Measurements from ENCODE around the gene PANK1.
"Not testable (repeated sequence)": the region's sequence is repeated elsewhere in the genome, so short reads cannot be mapped to it uniquely, and the experiment has no call there.

PANK1 gene

DNA sequence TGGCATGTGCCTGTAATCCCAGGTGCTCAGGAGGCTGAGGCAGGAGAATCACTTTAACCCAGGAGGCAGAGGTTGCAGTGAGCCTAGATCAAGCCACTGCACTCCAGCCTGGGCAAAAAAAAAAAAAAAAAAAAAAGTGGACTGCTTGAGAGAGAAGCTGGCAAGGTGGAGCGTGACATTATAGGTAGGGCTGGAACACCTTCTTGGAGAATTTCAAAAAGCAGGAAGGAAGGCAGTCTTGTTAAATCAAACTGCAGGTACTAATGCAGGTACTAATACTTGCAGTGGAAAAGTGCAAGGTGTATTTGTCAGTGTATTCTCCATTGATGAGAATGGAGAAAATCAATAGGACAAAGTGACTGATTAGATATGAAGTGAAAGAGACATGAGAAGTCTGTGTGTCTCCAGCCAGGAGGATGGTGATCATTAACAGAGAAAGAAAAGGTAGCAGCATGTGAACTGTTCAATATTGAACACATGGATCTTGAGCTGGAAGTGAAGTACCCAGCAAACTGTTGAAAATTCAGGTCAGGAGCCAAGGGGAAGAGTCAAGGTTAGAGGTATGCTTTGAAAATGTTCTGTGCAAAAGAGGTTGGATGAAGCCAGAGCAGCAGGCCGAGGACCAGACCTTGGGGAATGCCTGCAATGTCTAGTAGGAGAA is 97.1 kb downstream of the PANK1 start:
- Histone ChIP-seq H3K27me3 (ENCODE audit: control insufficient read depth, insufficient read depth, low read length) (no peaks in the 10 kb centered on the region), H3K9me3 (replicated peaks; ENCODE audit: low read length) (no peaks in the 10 kb centered on the region)

DNA sequence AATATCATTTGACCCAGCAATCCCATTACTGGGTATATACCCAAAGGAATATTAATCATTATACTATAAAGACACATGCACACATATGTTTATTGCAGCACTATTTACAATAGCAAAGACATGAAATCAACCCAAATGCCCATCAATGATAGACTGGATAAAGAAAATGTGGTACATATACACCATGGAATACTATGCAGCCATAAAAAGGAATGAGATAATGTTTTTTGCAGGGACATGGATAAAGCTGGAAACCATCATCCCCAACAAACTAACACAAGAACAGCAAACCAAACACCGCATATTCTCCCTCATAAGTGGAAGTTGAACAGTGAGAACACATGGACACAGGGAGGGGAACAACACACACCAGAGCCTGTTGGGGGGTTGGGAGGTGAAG is 98.4 kb downstream of the PANK1 start:
- not testable (repeated sequence) for H3K4me2 ChIP-seq (ENCODE audit: low read length); H3K9me3 ChIP-seq (replicated peaks; ENCODE audit: low read length); H3K4me1 ChIP-seq (ENCODE audit: control insufficient read depth, insufficient read depth, low read length); H3K9ac ChIP-seq (ENCODE audit: low read depth, low read length); H3K4me3 ChIP-seq (ENCODE audit: low read length); H3K27me3 ChIP-seq (ENCODE audit: control insufficient read depth, insufficient read depth, low read length); H3K36me3 ChIP-seq (ENCODE audit: insufficient read depth, low read length)

More for the DNA sequence above, 97.1 kb downstream of the PANK1 start:
- peaks cover 8% of the 10 kb centered on the region for H3K4me1 ChIP-seq (ENCODE audit: control insufficient read depth, insufficient read depth, low read length)
- H3K36me3 ChIP-seq (ENCODE audit: insufficient read depth, low read length), result no peaks in the 10 kb centered on the region
- no peak overlapping the region for H3K4me3 ChIP-seq (ENCODE audit: low read length)
- no peak overlapping the region for H3K4me2 ChIP-seq (ENCODE audit: low read length)
- H3K9ac ChIP-seq (ENCODE audit: low read depth, low read length), result no peak overlapping the region

- Histone ChIP-seq H3K4me2 (ENCODE audit: low read length) (no peak overlapping the region), H3K27me3 (ENCODE audit: control insufficient read depth, insufficient read depth, low read length) (no peaks in the 10 kb centered on the region), H3K36me3 (ENCODE audit: insufficient read depth, low read length) (no peaks in the 10 kb centered on the region), H3K4me1 (ENCODE audit: control insufficient read depth, insufficient read depth, low read length) (peaks cover 5% of the 10 kb centered on the region), H3K4me3 (ENCODE audit: low read length) (no peak overlapping the region), H3K9ac (ENCODE audit: low read depth, low read length) (no peak overlapping the region), H3K9me3 (replicated peaks; ENCODE audit: low read length) (no peaks in the 10 kb centered on the region)
Measured at GRCh38 chr10:89543841-89544240, 101.2 kb downstream of the PANK1 start.

- Histone ChIP-seq H3K9me3 (replicated peaks; ENCODE audit: low read length) (no peaks in the 10 kb centered on the region), H3K36me3 (ENCODE audit: insufficient read depth, low read length) (no peaks in the 10 kb centered on the region), H3K27me3 (ENCODE audit: control insufficient read depth, insufficient read depth, low read length) (no peaks in the 10 kb centered on the region)
Measured at GRCh38 chr10:89540420-89540949, 104.6 kb downstream of the PANK1 start.

GRCh38 chr10:89537364-89537763 is 107.7 kb downstream of the PANK1 start:
- Histone ChIP-seq H3K4me3 (ENCODE audit: low read length) (no peak overlapping the region), H3K36me3 (ENCODE audit: insufficient read depth, low read length) (no peaks in the 10 kb centered on the region), H3K4me1 (ENCODE audit: control insufficient read depth, insufficient read depth, low read length) (peaks cover 12% of the 10 kb centered on the region), H3K9ac (ENCODE audit: low read depth, low read length) (no peak overlapping the region), H3K27me3 (ENCODE audit: control insufficient read depth, insufficient read depth, low read length) (no peaks in the 10 kb centered on the region), H3K9me3 (replicated peaks; ENCODE audit: low read length) (no peaks in the 10 kb centered on the region), H3K4me2 (ENCODE audit: low read length) (no peak overlapping the region)

More at GRCh38 chr10:89540420-89540949, 104.6 kb downstream of the PANK1 start:
- Histone ChIP-seq H3K4me3 (ENCODE audit: low read length) (no peak overlapping the region), H3K4me1 (ENCODE audit: control insufficient read depth, insufficient read depth, low read length) (peaks cover 5% of the 10 kb centered on the region), H3K4me2 (ENCODE audit: low read length) (no peak overlapping the region), H3K9ac (ENCODE audit: low read depth, low read length) (no peak overlapping the region)

DNA sequence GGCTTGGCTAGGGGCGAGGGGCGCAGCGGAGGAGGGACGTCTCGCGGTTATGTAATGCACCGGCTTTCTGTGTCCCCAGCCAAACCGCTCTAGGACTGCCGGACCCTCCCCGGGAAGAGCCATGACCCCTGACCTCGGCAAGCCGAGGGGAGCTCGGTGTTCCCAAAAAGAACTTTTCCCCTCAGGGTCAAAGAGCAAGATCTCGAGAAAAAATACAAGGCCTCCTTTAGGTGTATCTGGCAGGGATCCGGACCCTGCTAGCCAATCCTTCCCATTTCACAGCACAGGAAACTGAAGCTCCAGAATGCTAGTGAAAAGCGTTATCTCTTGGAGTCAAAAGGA is 109.1 kb downstream of the PANK1 start:
- no peaks in the 10 kb centered on the region for H3K9me3 ChIP-seq (replicated peaks; ENCODE audit: low read length)
- H3K4me3 ChIP-seq (ENCODE audit: low read length), result peak overlapping the region; percentile 78
- H3K9ac ChIP-seq (ENCODE audit: low read depth, low read length), result peak overlapping the region; percentile 77
- peak overlapping the region; percentile 98 for H3K4me2 ChIP-seq (ENCODE audit: low read length)
- no peaks in the 10 kb centered on the region for H3K36me3 ChIP-seq (ENCODE audit: insufficient read depth, low read length)
- peaks cover 12% of the 10 kb centered on the region for H3K4me1 ChIP-seq (ENCODE audit: control insufficient read depth, insufficient read depth, low read length)
- no peaks in the 10 kb centered on the region for H3K27me3 ChIP-seq (ENCODE audit: control insufficient read depth, insufficient read depth, low read length)

- peak within 1 kb of the TSS; percentile 78 for H3K4me3 ChIP-seq (ENCODE audit: low read length)
- H3K4me1 ChIP-seq (ENCODE audit: control insufficient read depth, insufficient read depth, low read length), result peaks cover 9% of the 10 kb centered on the region
- peak within 1 kb of the TSS; percentile 77 for H3K9ac ChIP-seq (ENCODE audit: low read depth, low read length)
- no peaks in the 10 kb centered on the region for H3K36me3 ChIP-seq (ENCODE audit: insufficient read depth, low read length)
- peak within 1 kb of the TSS; percentile 98 for H3K4me2 ChIP-seq (ENCODE audit: low read length)
- H3K27me3 ChIP-seq (ENCODE audit: control insufficient read depth, insufficient read depth, low read length), result no peaks in the 10 kb centered on the region
- H3K9me3 ChIP-seq (replicated peaks; ENCODE audit: low read length), result no peaks in the 10 kb centered on the region
Measured at GRCh38 chr10:89535171-89536012, 109.7 kb downstream of the PANK1 start, which contains the start of gene SLC16A12. SLC16A12 (minus strand) TSS chr10:89535594; CDS start chr10:89462578, 73,016 bp downstream.

DNA sequence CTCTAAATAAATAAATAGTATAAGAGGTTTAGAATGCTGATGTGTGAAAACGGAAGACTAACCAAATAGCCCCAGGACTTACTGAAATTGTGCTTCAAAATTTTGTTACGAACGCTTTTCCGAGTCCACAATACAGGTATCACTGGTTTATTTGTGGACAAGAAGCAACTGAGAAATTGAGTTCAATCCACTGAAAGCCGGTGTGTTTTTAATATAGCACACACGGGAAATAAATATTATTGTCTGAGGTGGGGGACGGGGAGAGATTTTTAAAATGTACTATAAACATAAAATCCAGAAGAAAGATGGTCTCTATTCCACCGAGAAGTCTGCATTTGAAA is 110.2 kb downstream of the PANK1 start:
- Histone ChIP-seq H3K9me3 (replicated peaks; ENCODE audit: low read length) (no peaks in the 10 kb centered on the region), H3K27me3 (ENCODE audit: control insufficient read depth, insufficient read depth, low read length) (no peaks in the 10 kb centered on the region), H3K4me3 (ENCODE audit: low read length) (peak overlapping the region; percentile 78), H3K36me3 (ENCODE audit: insufficient read depth, low read length) (no peaks in the 10 kb centered on the region), H3K4me2 (ENCODE audit: low read length) (peak overlapping the region; percentile 98), H3K4me1 (ENCODE audit: control insufficient read depth, insufficient read depth, low read length) (peaks cover 10% of the 10 kb centered on the region), H3K9ac (ENCODE audit: low read depth, low read length) (peak overlapping the region; percentile 77)

Small RNA genes within 50 kb of the gene (small RNA-seq; reads per million reads assigned to genes)
- gene MIR107, result 227 reads per million, percentile 98 among the genes with 10 or more reads in this experiment

Measured in skeletal muscle satellite cell (primary cell).